ENCODE data around the gene BTNL2. TPM values are rescaled to one million over a fixed set of nuclear protein-coding genes. Genes with fewer than 3 reads are reported as not detected.

BTNL2 gene
- total and polyA plus RNA-seq, 9 of the 15 experiments (the other 6 are each of a cell fraction or from before 2014, with no cell fraction given) = not detected

DNA sequence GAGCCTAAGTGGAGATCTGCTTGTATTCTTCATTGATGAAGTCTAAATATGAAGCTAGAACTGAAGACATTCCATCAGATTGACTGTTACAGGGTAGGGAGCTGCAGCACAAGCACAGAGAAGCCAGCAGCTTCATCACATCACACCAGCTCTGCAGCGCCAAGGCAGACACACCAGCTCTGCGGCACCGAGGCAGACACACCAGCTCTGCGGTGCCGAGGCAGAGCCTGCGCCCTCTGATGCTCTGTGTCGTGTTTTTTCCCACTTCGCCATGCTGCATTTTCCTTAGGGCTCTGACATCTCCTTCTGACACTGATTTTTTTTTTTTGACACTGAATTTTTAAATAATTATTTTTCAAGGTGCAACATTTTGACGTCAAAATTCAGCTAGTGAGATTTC, 784 bp downstream of the BTNL2 start (continued):
- no peak for TF ChIP-seq PPARD (CRISPR knock-in tag; IDR thresholded peaks at IDR 0.05)
- no peak for TF ChIP-seq NR2C1 (IDR thresholded peaks at IDR 0.05)
- TF ChIP-seq NR2C1 (tag; IDR thresholded peaks at IDR 0.05) = no peak

DNA sequence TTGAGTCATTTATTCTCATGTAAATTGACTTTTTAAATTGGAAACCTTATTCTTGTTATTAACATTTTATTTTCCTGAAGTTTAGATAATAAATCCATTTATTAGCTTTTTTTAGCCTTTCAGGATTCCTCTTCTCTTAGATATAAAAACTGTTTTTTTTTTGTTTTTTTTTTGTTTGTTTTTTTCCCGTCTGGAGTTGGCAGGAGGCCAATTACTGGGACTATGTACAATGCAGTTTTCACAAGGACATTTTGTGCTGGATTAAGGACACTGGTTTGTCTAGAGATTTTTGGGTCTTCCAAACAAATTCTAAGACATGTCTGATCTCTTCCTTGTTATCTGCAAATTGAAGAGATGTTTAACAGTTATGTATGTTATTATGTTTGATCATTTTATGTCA, 1.3 kb downstream of the BTNL2 start:
- no peak overlapping the region for H3K27ac ChIP-seq (ENCODE audit: extremely low read depth, low read depth, low read length)
- intact Hi-C loops (cut with micrococcal nuclease) = no loop called here
- in situ Hi-C loops (cut with MboI) = no loop called here
- H2AFZ ChIP-seq (ENCODE audit: low read depth, low read length) = no peak overlapping the region
- DNase-seq (ENCODE audit: extremely low read depth in 1 of 4, low spot score in 3 of 4) (no peak), ATAC-seq (no peak), FAIRE-seq (no peak)
- H3K9ac ChIP-seq (ENCODE audit: insufficient read depth in 1 of 2, low read depth in 2 of 2, low read length in 2 of 2) = no peak overlapping the region
- no peak overlapping the region for H3K4me3 ChIP-seq
- H4K20me1 ChIP-seq (replicated peaks; ENCODE audit: control insufficient read depth, insufficient read depth, low read length) = no peaks in the 10 kb centered on the region
- no peaks in the 10 kb centered on the region for H3K9me3 ChIP-seq (replicated peaks; ENCODE audit: control insufficient read depth, insufficient read depth, low read depth, low read length)
- no peaks in the 10 kb centered on the region for H3K36me3 ChIP-seq (ENCODE audit: control insufficient read depth, insufficient read depth, low read length)
- no TSS peak for BruUV-seq (replicated peaks)
- TF ChIP-seq NFIC (IDR thresholded peaks at IDR 0.05) (peak; percentile 92), NFIX (CRISPR knock-in tag; IDR thresholded peaks at IDR 0.05; ENCODE audit: low read depth) (peak; percentile 73; the same call in 1 of the 2 replicates), SIRT6 (IDR thresholded peaks at IDR 0.05; ENCODE audit: low read depth, low read length) (no peak), ZKSCAN1 (IDR thresholded peaks at IDR 0.05; ENCODE audit: low read depth, low read length) (no peak), CHD4 (IDR thresholded peaks at IDR 0.05; ENCODE audit: insufficient read depth, insufficient replicate concordance, low read depth, low read length, poor library complexity, severe bottlenecking) (no peak), ZNF766 (CRISPR knock-in tag; conservative IDR thresholded peaks at IDR 0.05) (no peak)
- no peaks in the 10 kb centered on the region for H3K79me2 ChIP-seq (ENCODE audit: control insufficient read depth, insufficient read depth, low read length)
- peaks cover 3 to 24% of the 10 kb centered on the region in 2 experiments; a peak in 4 of 5 replicates for H3K27me3 ChIP-seq (ENCODE audit: control insufficient read depth in 2 of 2, insufficient read depth in 2 of 2, low read length in 2 of 2)
- H3K4me1 ChIP-seq (replicated peaks in 1 of 2; ENCODE audit: control insufficient read depth in 2 of 2, insufficient read depth in 2 of 2, low read length in 2 of 2) = no peaks in the 10 kb centered on the region
- POLR2A ChIA-PET = interaction anchor here (0.6 kb wide), 1 partner anchor 463 kb away, joined by 7 read pairs; no protein-coding TSS in a partner anchor
- CTCF ChIA-PET (ENCODE audit: low intra/inter-chr PET ratio) = no interaction called here
- H3K4me2 ChIP-seq (ENCODE audit: insufficient read depth, low read length) = no peak overlapping the region
- no peaks in the 10 kb centered on the region for H3K9me1 ChIP-seq (ENCODE audit: control insufficient read depth, insufficient read depth, low read length)
- 0% methylated on average over 1 of the region's 1 CpG for WGBS (ENCODE audit: insufficient coverage, low coverage, missing lambda C conversion rate)
